ENCODE data around the gene ADGRL2. TPM values are rescaled to one million over a fixed set of nuclear protein-coding genes. Genes with fewer than 3 reads are reported as not detected.
"Not testable (repeated sequence)": the region's sequence is repeated elsewhere in the genome, so short reads cannot be mapped to it uniquely, and the experiment has no call there.

ADGRL2 gene
- total and polyA plus RNA-seq, 8 donors = 5.6 to 21.6 (median 12.4) TPM

- Histone ChIP-seq H3K9me3 (no peaks in the 10 kb centered on the region), H3K36me3 (no peaks in the 10 kb centered on the region), H3K27ac (no peak overlapping the region), H3K4me3 (no peak overlapping the region), H3K4me1 (peaks cover 0 to 13% (median 0%) of the 10 kb centered on the region in 3 donors), H3K27me3 (no peaks in the 10 kb centered on the region)
- ATAC-seq (no peak), FAIRE-seq (no peak), DNase-seq (no peak)
- TF ChIP-seq CTCF (IDR thresholded peaks at IDR 0.05) = no peak
- WGBS, 2 donors = 61 to 68% methylated on average over 4 of the region's 4 CpGs
- intact Hi-C loops (cut with DNase I) = no loop called here
These were observed 52.2 kb downstream of the ADGRL2 start for GRCh38 chr1:81852961-81853360.

- Histone ChIP-seq H3K4me1 (peaks cover 0 to 6% (median 0%) of the 10 kb centered on the region in 3 donors), H3K4me3 (no peak overlapping the region), H3K27ac (no peak overlapping the region), H3K9me3 (no peaks in the 10 kb centered on the region), H3K36me3 (no peaks in the 10 kb centered on the region), H3K27me3 (no peaks in the 10 kb centered on the region)
- FAIRE-seq (no peak), ATAC-seq (no peak), DNase-seq (no peak)
- no peak for TF ChIP-seq CTCF (IDR thresholded peaks at IDR 0.05)
- intact Hi-C loops (cut with DNase I) = no loop called here
- WGBS, 2 donors = 8 to 9% methylated on average over 1 of the region's 1 CpG
These were observed 66.5 kb downstream of the ADGRL2 start for GRCh38 chr1:81867235-81867634.

- Histone ChIP-seq H3K27ac (no peak overlapping the region), H3K36me3 (no peaks in the 10 kb centered on the region), H3K9me3 (no peaks in the 10 kb centered on the region), H3K4me3 (no peak overlapping the region), H3K4me1 (peaks cover 0 to 6% (median 0%) of the 10 kb centered on the region in 3 donors), H3K27me3 (no peaks in the 10 kb centered on the region)
- intact Hi-C loops (cut with DNase I) = no loop called here
- no peak for ATAC-seq
- no peak for TF ChIP-seq CTCF (IDR thresholded peaks at IDR 0.05)
- no peak for FAIRE-seq
- no peak for DNase-seq
- 78 to 80% methylated on average over 2 of the region's 2 CpGs for WGBS, 2 donors
These were observed 68.6 kb downstream of the ADGRL2 start for GRCh38 chr1:81869307-81869706.

GRCh38 chr1:81871091-81871490 lies 70.4 kb downstream of the ADGRL2 start:
- H3K4me3 ChIP-seq; H3K27ac ChIP-seq; H3K27me3 ChIP-seq; H3K9me3 ChIP-seq; H3K4me1 ChIP-seq; DNase-seq; ATAC-seq; intact Hi-C loops (cut with DNase I); FAIRE-seq; H3K36me3 ChIP-seq: not testable (repeated sequence)
- 97 to 98% methylated on average over 3 of the region's 3 CpGs for WGBS, 2 donors

- H3K9me3 ChIP-seq = no peaks in the 10 kb centered on the region
- H3K4me3 ChIP-seq = no peak overlapping the region
- intact Hi-C loops (cut with DNase I) = no loop called here
- DNase-seq = no peak
- no peak for TF ChIP-seq CTCF (IDR thresholded peaks at IDR 0.05)
- H3K4me1 ChIP-seq = peaks cover 0 to 24% (median 15%) of the 10 kb centered on the region in 3 donors
- no peaks in the 10 kb centered on the region for H3K36me3 ChIP-seq
- no peaks in the 10 kb centered on the region for H3K27me3 ChIP-seq
- 50% methylated on average over 1 of the region's 1 CpG for WGBS, 2 donors
- no peak for ATAC-seq
- no peak overlapping the region for H3K27ac ChIP-seq
- FAIRE-seq = no peak
These were observed 73.2 kb downstream of the ADGRL2 start for GRCh38 chr1:81873946-81874345.

Data from pancreas (tissue), 10 donors.